CD14-positive monocyte (primary cell): Measurements from ENCODE around the gene VSTM2L. TPM values are rescaled to one million over a fixed set of nuclear protein-coding genes. Genes with fewer than 3 reads are reported as not detected.

ENCODE experiments used
- DNase-seq, 3 donors: peaks; one replicate each; pipeline ENCODE4 v3.0.0-alpha.2; 2011 to 2022
- H2AFZ ChIP-seq: 2 replicates; pipeline ENCODE4 v1.6.0; 2012; ENCODE audit warnings: mild to moderate bottlenecking, low read depth, low read length, inconsistent platforms; ENCODE audit not compliant: insufficient read depth, poor library complexity, severe bottlenecking
- H3K27ac ChIP-seq, 2 donors: 1 replicate in 1 of 2; 2 replicates in 1 of 2; pipeline ENCODE4 v1.5.1; 2012 to 2013; ENCODE audit warnings: low read length in 2 of 2, control low read depth in 1 of 2, inconsistent platforms in 1 of 2, low read depth in 1 of 2, mild to moderate bottlenecking in 1 of 2
- H3K27me3 ChIP-seq, 2 donors: one replicate each; pipeline versions ENCODE4 v1.6.0 to v1.6.1; 2011 to 2013; ENCODE audit warnings: low read length in 2 of 2; ENCODE audit not compliant: control insufficient read depth in 2 of 2, insufficient read depth in 2 of 2
- H3K36me3 ChIP-seq, 2 donors: replicated peaks in 1 of 2; 1 replicate in 1 of 2; 2 replicates in 1 of 2; pipeline versions ENCODE4 v1.5.1 to v1.6.1; 2012 to 2013; ENCODE audit warnings: low read length in 2 of 2, control low read depth in 1 of 2, inconsistent platforms in 1 of 2, mild to moderate bottlenecking in 1 of 2; ENCODE audit not compliant: insufficient read depth in 2 of 2, control insufficient read depth in 1 of 2
- H3K4me1 ChIP-seq, 2 donors: 1 replicate in 1 of 2; 2 replicates in 1 of 2; pipeline versions ENCODE4 v1.5.1 to v1.6.1; 2012 to 2013; ENCODE audit warnings: low read length in 2 of 2, control low read depth in 1 of 2, inconsistent platforms in 1 of 2, mild to moderate bottlenecking in 1 of 2, moderate library complexity in 1 of 2; ENCODE audit not compliant: insufficient read depth in 2 of 2, control insufficient read depth in 1 of 2
- H3K4me2 ChIP-seq: replicated peaks from 2 replicates; pipeline ENCODE3; 2012; ENCODE audit warnings: low read length, moderate library complexity, mild to moderate bottlenecking; ENCODE audit not compliant: poor library complexity, severe bottlenecking; ENCODE audit errors: extremely low read depth
- H3K4me3 ChIP-seq, 3 experiments: fragments of 200-600 bp in 1 of 3; sonication (generic) in 1 of 3; replicated peaks in 1 of 3; 1 replicate in 2 of 3; 2 replicates in 1 of 3; pipeline ENCODE4 v1.5.1; 2011 to 2013; ENCODE audit warnings: low read length in 3 of 3, mild to moderate bottlenecking in 3 of 3, control low read depth in 2 of 3, low read depth in 2 of 3, inconsistent platforms in 1 of 3, moderate library complexity in 1 of 3
- H3K79me2 ChIP-seq: 2 replicates; pipeline ENCODE4 v1.6.0; 2012; ENCODE audit warnings: mild to moderate bottlenecking, control low read depth, inconsistent platforms, low read length, moderate library complexity; ENCODE audit not compliant: insufficient read depth
- H3K9ac ChIP-seq: 2 replicates; pipeline ENCODE4 v1.6.0; 2017; ENCODE audit warnings: low read length, mild to moderate bottlenecking; ENCODE audit not compliant: insufficient read depth, poor library complexity, severe bottlenecking
- H3K9me3 ChIP-seq, 2 donors: replicated peaks in 1 of 2; 1 replicate in 1 of 2; 2 replicates in 1 of 2; pipeline versions ENCODE4 v1.5.1 to v1.6.1; 2012 to 2013; ENCODE audit warnings: low read length in 2 of 2, control low read depth in 1 of 2; ENCODE audit not compliant: control insufficient read depth in 1 of 2, insufficient read depth in 1 of 2
- H4K20me1 ChIP-seq: 2 replicates; pipeline ENCODE4 v1.6.0; 2012; ENCODE audit warnings: mild to moderate bottlenecking, low read length, control low read depth, moderate library complexity; ENCODE audit not compliant: insufficient read depth
- H3K27ac Mint-ChIP-seq, 7 donors: one replicate each; pipeline ENCODE4 v1.8.0; 2020; ENCODE audit warnings: mild to moderate bottlenecking in 7 of 7, mixed read lengths in 7 of 7, moderate library complexity in 6 of 7, inconsistent platforms in 2 of 7
- H3K27me3 Mint-ChIP-seq, 3 donors: one replicate each; pipeline ENCODE4 v1.8.0; 2021 to 2022; ENCODE audit warnings: low read depth in 3 of 3, mild to moderate bottlenecking in 3 of 3, mixed read lengths in 3 of 3, moderate library complexity in 3 of 3, inconsistent platforms in 1 of 3
- H3K36me3 Mint-ChIP-seq, 2 donors: one replicate each; pipeline ENCODE4 v1.8.0; 2020; ENCODE audit warnings: mixed read lengths in 2 of 2, inconsistent platforms in 1 of 2, mild to moderate bottlenecking in 1 of 2
- H3K4me1 Mint-ChIP-seq: one replicate; pipeline ENCODE4 v1.8.0; 2020; ENCODE audit warnings: mild to moderate bottlenecking, mixed read lengths
- H3K4me3 Mint-ChIP-seq, 2 donors: one replicate each; pipeline ENCODE4 v1.8.0; 2020; ENCODE audit warnings: mild to moderate bottlenecking in 2 of 2, mixed read lengths in 2 of 2, moderate library complexity in 1 of 2
- H3K9me3 Mint-ChIP-seq, 7 donors: one replicate each; pipeline ENCODE4 v1.8.0; 2020 to 2022; ENCODE audit warnings: mixed read lengths in 7 of 7, mild to moderate bottlenecking in 6 of 7, moderate library complexity in 6 of 7, inconsistent platforms in 2 of 7
- CTCF ChIP-seq: fragments of 200-600 bp; IDR thresholded peaks from one replicate; pipeline ENCODE4 v1.8.0; 2022; ENCODE audit warnings: antibody characterized with exemption, mild to moderate bottlenecking
- WGBS: methylation state at CpG from one replicate; pipeline ENCODE4 v1.1.5; 2013; ENCODE audit warnings: missing lambda C conversion rate; ENCODE audit not compliant: insufficient coverage; 5-methylcytosine and 5-hydroxymethylcytosine counted together
- intact Hi-C, 2 donors: fragments of 100-400 bp; cut with micrococcal nuclease; formaldehyde crosslinking; loops; one replicate each; pipeline versions ENCODE4 v1.15.0 to v1.15.1; 2023
- polyA plus RNA-seq, 3 donors: library from polyadenylated mRNA; depleted of rRNA in 1 of 3; unstranded in 2 of 3; stranded (reverse) in 1 of 3; fragments of 300-500 nt in 2 of 3; fragments of >200 nt in 1 of 3; fragmentation: Illumina TruSeq in 2 of 3; gene quantifications; 1 replicate in 2 of 3; 2 replicates in 1 of 3; pipeline ENCODE4 v1.2.3, GENCODE V29; 2012 to 2021

Gene VSTM2L
- polyA plus RNA-seq, 3 donors = not detected

- no peak overlapping the region for H3K27ac ChIP-seq
- no peaks in the 10 kb centered on the region for H3K36me3 ChIP-seq
- H3K4me1 ChIP-seq = no peaks in the 10 kb centered on the region
- no peak for TF ChIP-seq CTCF
- intact Hi-C loops = no loop called here
- no peaks in the 10 kb centered on the region for H3K79me2 ChIP-seq
- H2AFZ ChIP-seq = no peak overlapping the region
- no peaks in the 10 kb centered on the region for H4K20me1 ChIP-seq
- H3K9ac ChIP-seq = no peak overlapping the region
- Mint-ChIP-seq H3K9me3 (peaks cover 0 to 3% (median 0%) of the 10 kb centered on the region in 7 donors), H3K36me3 (no peaks in the 10 kb centered on the region), H3K4me1 (no peaks in the 10 kb centered on the region), H3K27me3 (peaks cover 0 to 6% (median 0%) of the 10 kb centered on the region in 3 donors), H3K4me3 (no peak overlapping the region), H3K27ac (peak overlapping the region in 1 of 7 donors; percentile 74)
- 96% methylated on average over 19 of the region's 25 CpGs for WGBS
- H3K27me3 ChIP-seq = no peaks in the 10 kb centered on the region
- H3K9me3 ChIP-seq = no peaks in the 10 kb centered on the region
- no peak overlapping the region for H3K4me3 ChIP-seq
- no peak for DNase-seq
- H3K4me2 ChIP-seq = no peak overlapping the region
These were observed 37.0 kb downstream of the VSTM2L start for GRCh38 chr20:37939701-37940560.

- Histone ChIP-seq H3K4me2 (no peak overlapping the region), H3K27ac (no peak overlapping the region), H3K4me1 (no peaks in the 10 kb centered on the region), H3K36me3 (no peaks in the 10 kb centered on the region), H3K79me2 (no peaks in the 10 kb centered on the region), H3K9me3 (no peaks in the 10 kb centered on the region), H2AFZ (no peak overlapping the region), H3K4me3 (no peak overlapping the region), H3K27me3 (no peaks in the 10 kb centered on the region), H4K20me1 (no peaks in the 10 kb centered on the region), H3K9ac (no peak overlapping the region)
- H3K4me3 Mint-ChIP-seq = no peak overlapping the region
- DNase-seq = no peak
- peaks cover 1 to 6% (median 2%) of the 10 kb centered on the region in 3 donors for H3K27me3 Mint-ChIP-seq
- no peak for TF ChIP-seq CTCF
- intact Hi-C loops = no loop called here
- WGBS = 83% methylated on average over 1 of the region's 6 CpGs
- no peaks in the 10 kb centered on the region for H3K36me3 Mint-ChIP-seq
- no peak overlapping the region for H3K27ac Mint-ChIP-seq
- no peaks in the 10 kb centered on the region for H3K4me1 Mint-ChIP-seq
- peaks cover 0 to 3% (median 0%) of the 10 kb centered on the region in 7 donors for H3K9me3 Mint-ChIP-seq
These were observed 37.9 kb downstream of the VSTM2L start for GRCh38 chr20:37940858-37941257.
